GM19467 (cell line): Measurements from ENCODE around the gene CYP4F22.
"Not testable (repeated sequence)": the region's sequence is repeated elsewhere in the genome, so short reads cannot be mapped to it uniquely, and the experiment has no call there.

Experiments used
- ATAC-seq: cut with Tn5 transposase; IDR thresholded peaks from one replicate; pipeline ENCODE4 v1.9.1; 2021; ENCODE audit warnings: mild to moderate bottlenecking, moderate library complexity; ENCODE audit not compliant: unreplicated experiment

Gene CYP4F22

GRCh38 chr19:15564534-15565168, 56.3 kb downstream of the CYP4F22 start:
- ATAC-seq = no peak

- ATAC-seq = no peak
Observed at GRCh38 chr19:15570420-15570819, 62.1 kb downstream of the CYP4F22 start.

- ATAC-seq = no peak
Observed at GRCh38 chr19:15575406-15575805, 67.1 kb downstream of the CYP4F22 start.

- ATAC-seq = no peak
Observed at GRCh38 chr19:15576526-15577156, 68.3 kb downstream of the CYP4F22 start.

GRCh38 chr19:15577184-15577771, 69.0 kb downstream of the CYP4F22 start:
- no peak for ATAC-seq

GRCh38 chr19:15583346-15583745, 75.0 kb downstream of the CYP4F22 start:
- ATAC-seq = no peak

GRCh38 chr19:15584095-15584494, 75.8 kb downstream of the CYP4F22 start:
- ATAC-seq = no peak

- ATAC-seq = no peak
Observed at GRCh38 chr19:15584541-15585115, 76.3 kb downstream of the CYP4F22 start.

- no peak for ATAC-seq
Observed at GRCh38 chr19:15587663-15588062, 79.3 kb downstream of the CYP4F22 start.

- ATAC-seq = no peak
Observed at GRCh38 chr19:15588265-15588664, 79.9 kb downstream of the CYP4F22 start.

- no peak for ATAC-seq
Observed at GRCh38 chr19:15589760-15590451, 81.6 kb downstream of the CYP4F22 start.

GRCh38 chr19:15591796-15592195, 83.5 kb downstream of the CYP4F22 start:
- ATAC-seq = no peak

- not testable (repeated sequence) for ATAC-seq
Observed at GRCh38 chr19:15592506-15592905, 84.2 kb downstream of the CYP4F22 start.

GRCh38 chr19:15593766-15594165, 85.4 kb downstream of the CYP4F22 start:
- not testable (repeated sequence) for ATAC-seq

GRCh38 chr19:15595069-15595468, 86.7 kb downstream of the CYP4F22 start:
- ATAC-seq = no peak
